Measurements from ENCODE around the gene GSTM3.

Gene GSTM3

GRCh38 chr1:109739738-109740614 is 862 bp downstream of the GSTM3 start:
- no peak for TF ChIP-seq CTCF (IDR thresholded peaks at IDR 0.05)
- Histone ChIP-seq H3K9me3 (no peaks in the 10 kb centered on the region), H3K36me3 (peaks cover 7 to 19% (median 12%) of the 10 kb centered on the region in 3 donors), H3K27me3 (no peaks in the 10 kb centered on the region), H3K4me1 (peaks cover 0 to 16% (median 3%) of the 10 kb centered on the region in 4 donors), H3K27ac (peak overlapping the region; percentile 79 to 86), H3K4me3 (peak overlapping the region; percentile 74 to 76)
- DNase-seq: peak; percentile 68 to 90
- intact Hi-C loops (cut with DNase I; ENCODE audit: low total_unique reads): no loop called here

- Histone ChIP-seq H3K36me3 (peaks cover 7 to 27% (median 12%) of the 10 kb centered on the region in 3 donors), H3K27ac (no peak overlapping the region), H3K9me3 (no peaks in the 10 kb centered on the region), H3K4me3 (no peak overlapping the region), H3K4me1 (no peaks in the 10 kb centered on the region), H3K27me3 (no peaks in the 10 kb centered on the region)
- TF ChIP-seq CTCF (IDR thresholded peaks at IDR 0.05): no peak
- intact Hi-C loops (cut with DNase I; ENCODE audit: low total_unique reads): no loop called here
- no peak for DNase-seq
These were observed 7.5 kb downstream of the GSTM3 start for GRCh38 chr1:109733236-109733870.

GRCh38 chr1:109732390-109732881 is 8.4 kb downstream of the GSTM3 start:
- H3K4me1 ChIP-seq: no peaks in the 10 kb centered on the region
- TF ChIP-seq CTCF (IDR thresholded peaks at IDR 0.05): no peak
- H3K27me3 ChIP-seq: no peaks in the 10 kb centered on the region
- no peaks in the 10 kb centered on the region for H3K9me3 ChIP-seq
- intact Hi-C loops (cut with DNase I; ENCODE audit: low total_unique reads): no loop called here
- peaks cover 1 to 19% (median 9%) of the 10 kb centered on the region in 3 donors for H3K36me3 ChIP-seq
- DNase-seq: no peak
- H3K27ac ChIP-seq: no peak overlapping the region
- no peak overlapping the region for H3K4me3 ChIP-seq

GRCh38 chr1:109730666-109731065 is 10.2 kb downstream of the GSTM3 start:
- no peak overlapping the region for H3K27ac ChIP-seq
- no peak overlapping the region for H3K4me3 ChIP-seq
- TF ChIP-seq CTCF (IDR thresholded peaks at IDR 0.05): no peak
- no peaks in the 10 kb centered on the region for H3K9me3 ChIP-seq
- no peaks in the 10 kb centered on the region for H3K4me1 ChIP-seq
- peaks cover 0 to 8% (median 0%) of the 10 kb centered on the region in 3 donors for H3K36me3 ChIP-seq
- DNase-seq: no peak
- H3K27me3 ChIP-seq: no peaks in the 10 kb centered on the region
- intact Hi-C loops (cut with DNase I; ENCODE audit: low total_unique reads): no loop called here

GRCh38 chr1:109728870-109729269 is 12.0 kb downstream of the GSTM3 start:
- Histone ChIP-seq H3K27ac (no peak overlapping the region), H3K27me3 (no peaks in the 10 kb centered on the region), H3K4me3 (no peak overlapping the region), H3K9me3 (no peaks in the 10 kb centered on the region), H3K4me1 (no peaks in the 10 kb centered on the region), H3K36me3 (peaks cover 0 to 3% (median 0%) of the 10 kb centered on the region in 3 donors)
- no peak for TF ChIP-seq CTCF (IDR thresholded peaks at IDR 0.05)
- intact Hi-C loops (cut with DNase I; ENCODE audit: low total_unique reads): no loop called here
- DNase-seq: no peak
